Fibroblast of villous mesenchyme (primary cell): ENCODE results near the gene CSNK2B. TPM values are rescaled to one million over a fixed set of nuclear protein-coding genes. Genes with fewer than 3 reads are reported as not detected.

Experiments
- DNase-seq: peaks from one replicate; pipeline ENCODE4 v3.0.0-alpha.2; 2010; ENCODE audit warnings: low read depth
- H3K4me3 ChIP-seq: 2 replicates; pipeline ENCODE4 v1.5.1; 2011; ENCODE audit warnings: low read depth, mild to moderate bottlenecking, low read length
- total RNA-seq: library from RNA; depleted of rRNA; stranded (reverse); fragments of >200 nt; gene quantifications from 2 replicates; pipeline ENCODE4 v1.2.3, GENCODE V29; 2012
- TF ChIP-seq, protein P1 (sequence below): IDR thresholded peaks from 2 replicates; pipeline ENCODE4 v1.5.1; 2012; ENCODE audit warnings: low read depth, mild to moderate bottlenecking, low read length; ENCODE audit not compliant: insufficient read depth

Gene CSNK2B
- total RNA-seq, 1 donor = 136 TPM

DNA sequence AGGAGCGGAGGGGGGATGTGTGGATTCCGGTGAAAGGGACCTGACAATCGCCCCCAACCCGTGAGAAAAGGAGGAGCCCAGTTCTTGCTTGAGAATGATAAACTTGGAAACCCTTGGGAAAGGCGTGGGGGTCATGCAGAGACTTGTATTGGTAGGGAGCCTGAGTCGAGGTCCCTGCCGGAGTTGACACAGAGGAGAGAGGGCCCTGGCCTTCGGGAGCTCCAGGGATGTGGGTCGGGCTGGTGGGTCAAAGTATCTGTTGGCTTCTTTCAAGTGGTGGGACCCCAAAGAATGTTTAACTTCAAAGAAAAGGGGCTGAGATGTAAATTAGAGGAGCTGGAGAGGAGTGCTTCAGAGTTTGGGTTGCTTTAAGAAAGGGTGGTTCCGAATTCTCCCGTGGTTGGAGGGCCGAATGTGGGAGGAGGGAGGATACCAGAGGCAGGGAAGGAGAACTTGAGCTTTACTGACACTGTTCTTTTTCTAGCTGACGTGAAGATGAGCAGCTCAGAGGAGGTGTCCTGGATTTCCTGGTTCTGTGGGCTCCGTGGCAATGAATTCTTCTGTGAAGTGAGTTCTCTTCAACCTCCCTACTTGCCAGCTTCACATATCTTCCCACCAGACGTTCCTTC, 571 bp downstream of the CSNK2B start:
- no peak for DNase-seq
- TF ChIP-seq, protein P1, sequence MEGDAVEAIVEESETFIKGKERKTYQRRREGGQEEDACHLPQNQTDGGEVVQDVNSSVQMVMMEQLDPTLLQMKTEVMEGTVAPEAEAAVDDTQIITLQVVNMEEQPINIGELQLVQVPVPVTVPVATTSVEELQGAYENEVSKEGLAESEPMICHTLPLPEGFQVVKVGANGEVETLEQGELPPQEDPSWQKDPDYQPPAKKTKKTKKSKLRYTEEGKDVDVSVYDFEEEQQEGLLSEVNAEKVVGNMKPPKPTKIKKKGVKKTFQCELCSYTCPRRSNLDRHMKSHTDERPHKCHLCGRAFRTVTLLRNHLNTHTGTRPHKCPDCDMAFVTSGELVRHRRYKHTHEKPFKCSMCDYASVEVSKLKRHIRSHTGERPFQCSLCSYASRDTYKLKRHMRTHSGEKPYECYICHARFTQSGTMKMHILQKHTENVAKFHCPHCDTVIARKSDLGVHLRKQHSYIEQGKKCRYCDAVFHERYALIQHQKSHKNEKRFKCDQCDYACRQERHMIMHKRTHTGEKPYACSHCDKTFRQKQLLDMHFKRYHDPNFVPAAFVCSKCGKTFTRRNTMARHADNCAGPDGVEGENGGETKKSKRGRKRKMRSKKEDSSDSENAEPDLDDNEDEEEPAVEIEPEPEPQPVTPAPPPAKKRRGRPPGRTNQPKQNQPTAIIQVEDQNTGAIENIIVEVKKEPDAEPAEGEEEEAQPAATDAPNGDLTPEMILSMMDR = no peak
- peak overlapping the region; percentile 96 for H3K4me3 ChIP-seq

DNA sequence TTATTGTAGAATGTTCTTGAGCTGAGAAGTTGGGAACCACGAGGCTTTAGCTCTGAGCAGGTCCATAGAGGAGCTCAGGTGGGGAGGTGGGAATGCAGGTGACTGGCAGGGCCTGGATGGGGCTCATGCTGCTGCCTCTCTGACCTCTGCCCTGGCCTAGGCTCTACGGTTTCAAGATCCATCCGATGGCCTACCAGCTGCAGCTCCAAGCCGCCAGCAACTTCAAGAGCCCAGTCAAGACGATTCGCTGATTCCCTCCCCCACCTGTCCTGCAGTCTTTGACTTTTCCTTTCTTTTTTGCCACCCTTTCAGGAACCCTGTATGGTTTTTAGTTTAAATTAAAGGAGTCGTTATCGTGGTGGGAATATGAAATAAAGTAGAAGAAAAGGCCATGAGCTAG, 3.8 kb downstream of the CSNK2B start, which contains the start of gene LY6G5B:
TSS of gene LY6G5B (plus strand) at position 301 of the 400 bp plus-strand sequence. CDS start 975 bp downstream, outside the sequence.
- TF ChIP-seq, protein P1 = no peak
- DNase-seq = no peak
- no peak within 1 kb of the TSS for H3K4me3 ChIP-seq

DNA sequence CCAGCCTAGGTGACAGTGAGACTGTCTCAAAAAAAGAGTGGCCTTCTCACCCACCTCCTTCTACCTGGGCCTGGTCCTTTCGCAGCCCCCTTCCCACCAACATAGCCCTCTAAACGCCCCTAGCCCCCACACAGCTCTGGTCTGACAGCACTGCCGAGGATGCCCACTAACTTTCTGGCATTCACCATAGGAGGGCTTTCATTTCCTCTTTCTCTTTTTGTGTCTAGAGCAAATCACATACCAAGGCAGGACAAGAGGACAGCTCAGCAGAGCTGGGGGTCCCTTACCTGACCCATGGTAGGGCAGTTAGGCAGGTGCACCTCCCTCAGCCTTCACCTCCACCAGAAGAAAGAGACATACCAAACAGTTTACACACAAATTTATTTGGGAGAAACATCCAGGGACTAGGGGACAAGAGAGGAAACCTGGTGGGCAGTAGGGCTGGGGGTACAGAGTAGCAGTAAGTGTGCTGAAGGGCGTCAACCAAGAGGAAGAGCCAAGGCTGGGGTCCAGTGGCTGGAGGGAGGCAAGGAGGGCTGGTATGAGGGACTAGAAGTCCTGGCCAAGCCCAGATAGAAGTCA, 10.5 kb downstream of the CSNK2B start:
- TF ChIP-seq, protein P1 = no peak
- no peak for DNase-seq
- H3K4me3 ChIP-seq = no peak overlapping the region

DNA sequence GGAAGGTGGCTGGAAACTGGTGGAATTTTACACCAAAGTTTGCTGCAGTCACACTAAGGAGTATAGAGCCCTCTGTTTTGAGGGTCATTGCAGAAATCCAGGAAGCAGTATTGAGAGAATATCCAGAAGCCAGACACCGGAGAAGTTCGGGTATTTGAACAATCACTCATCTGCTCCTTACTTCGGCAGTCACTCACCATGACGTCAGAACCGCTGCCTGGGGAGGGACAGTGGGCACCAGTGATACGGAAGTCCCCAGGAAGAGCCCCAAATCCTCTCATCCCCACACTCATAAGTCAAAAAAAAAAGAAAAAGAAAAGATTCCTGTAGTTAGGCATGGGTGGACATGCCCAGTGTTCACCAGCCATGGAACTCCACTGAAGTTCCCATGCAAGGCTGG, 11.0 kb downstream of the CSNK2B start:
- no peak for DNase-seq
- H3K4me3 ChIP-seq = no peak overlapping the region
- TF ChIP-seq, protein P1 = no peak

DNA sequence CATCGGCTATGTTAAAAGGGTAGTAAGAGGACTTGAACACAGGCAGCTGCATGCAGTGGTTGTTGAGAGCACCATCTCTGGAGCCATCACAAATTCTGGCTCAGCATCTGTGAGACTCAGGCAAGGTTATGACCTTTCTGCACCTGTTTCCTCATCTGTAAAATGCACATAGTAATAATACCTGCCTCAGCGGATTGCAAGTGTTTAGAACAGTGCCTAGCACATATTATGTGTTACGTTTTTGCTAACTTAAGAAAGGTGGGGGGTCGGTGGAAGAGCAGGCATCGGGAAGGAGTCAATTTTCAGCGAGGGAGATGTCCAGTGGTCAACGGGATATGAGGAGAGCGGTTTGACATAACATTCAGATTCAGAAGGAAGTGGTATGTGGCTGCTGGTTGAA, 12.1 kb downstream of the CSNK2B start:
- DNase-seq = no peak
- TF ChIP-seq, protein P1 = no peak

DNA sequence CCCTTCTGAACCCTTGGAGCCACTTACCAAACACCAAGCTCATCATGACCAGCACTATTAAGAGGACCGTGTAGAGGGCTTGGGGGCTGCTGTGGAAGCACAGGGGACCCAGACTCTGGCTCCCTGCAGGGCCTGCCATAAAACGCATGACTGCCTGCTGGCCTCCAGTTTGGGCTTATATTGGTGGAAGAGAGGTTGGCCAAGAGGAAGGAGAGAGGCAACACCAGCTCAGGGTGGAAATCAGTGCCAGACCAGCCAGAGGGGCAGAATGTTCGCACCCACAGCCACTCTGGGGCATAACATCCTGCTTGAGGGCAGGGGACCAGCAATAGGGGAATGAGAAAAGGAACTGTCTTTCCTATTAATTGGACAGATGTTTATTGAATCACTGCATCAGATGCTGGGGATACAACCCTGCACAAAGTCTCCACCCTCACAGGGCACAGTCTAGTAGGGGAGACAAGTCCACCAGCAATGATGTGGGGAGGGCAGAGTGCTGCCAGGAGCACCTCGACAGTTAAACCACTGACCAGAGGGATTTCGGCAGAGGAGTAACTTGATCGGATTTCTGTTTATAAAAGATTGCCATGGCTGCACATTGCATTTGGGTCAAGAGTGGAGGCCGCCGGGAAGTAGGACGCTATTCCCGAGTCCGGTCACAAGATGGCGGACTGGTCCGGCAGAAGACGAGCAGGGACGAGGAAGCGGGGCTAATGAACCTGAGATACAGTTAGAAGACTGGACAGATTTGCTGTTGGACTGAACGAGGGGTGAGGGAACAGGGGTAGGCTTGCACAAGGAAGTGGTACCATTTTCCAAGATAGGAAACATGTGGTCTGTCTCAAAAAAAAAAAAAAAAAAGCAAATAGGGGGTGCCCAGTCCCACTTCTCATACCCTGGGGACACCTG, 14.6 kb downstream of the CSNK2B start, which contains the start of gene LY6G5C:
TSS of gene LY6G5C (minus strand) at position 842 of the 909 bp plus-strand sequence. CDS start at position 148, 694 bp downstream.
- DNase-seq = peak; percentile 92
- peak within 1 kb of the TSS; percentile 62 for H3K4me3 ChIP-seq
- TF ChIP-seq, protein P1 = peak; percentile 60

More for the DNA sequence above, 12.1 kb downstream of the CSNK2B start:
- no peak overlapping the region for H3K4me3 ChIP-seq
